ELR (cell line): Measurements from ENCODE around the gene POLR3C.

ENCODE experiments used
- DNase-seq: peaks from one replicate; pipeline ENCODE4 v3.0.0-alpha.2; 2015; ENCODE audit warnings: low read depth

POLR3C gene

GRCh38 chr1:145871994-145872924, 48.3 kb downstream of the POLR3C start:
- DNase-seq = peak; percentile 63

GRCh38 chr1:145874646-145875045, 50.6 kb downstream of the POLR3C start:
- DNase-seq = no peak

DNA sequence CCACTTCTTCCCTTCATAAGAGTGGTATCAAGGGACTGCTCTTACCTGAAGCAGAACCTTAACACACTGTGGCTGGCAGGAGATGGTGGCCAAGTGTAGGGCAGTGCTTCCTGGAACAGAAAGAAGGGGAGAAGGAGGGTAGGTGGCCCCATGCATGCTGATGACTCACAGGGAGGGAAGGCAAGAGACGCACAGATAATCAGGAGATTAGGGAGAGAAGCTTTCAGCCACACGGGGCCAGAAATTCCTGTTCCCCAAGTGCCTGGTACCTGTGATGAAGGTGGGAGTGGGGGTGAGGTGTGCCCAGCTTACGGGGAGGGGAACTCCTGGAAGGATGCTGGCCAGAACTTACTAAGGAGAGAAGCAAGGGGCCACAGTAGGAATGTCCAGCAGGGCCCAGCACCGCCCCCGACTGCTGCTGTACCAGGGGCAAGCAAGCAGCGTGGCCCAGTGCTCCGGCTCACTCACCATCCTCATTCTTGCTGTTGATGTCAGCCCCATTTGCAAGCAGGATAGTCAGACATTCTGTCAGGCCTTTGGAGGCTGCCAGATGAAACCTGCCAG, 54.0 kb downstream of the POLR3C start:
- peak; percentile 43 for DNase-seq

- peak; percentile 36 for DNase-seq
These were observed 54.7 kb downstream of the POLR3C start for GRCh38 chr1:145878724-145879123.

- no peak for DNase-seq
These were observed 55.8 kb downstream of the POLR3C start for GRCh38 chr1:145879775-145880174.

GRCh38 chr1:145884675-145885074, 60.7 kb downstream of the POLR3C start:
- DNase-seq = peak; percentile 48

DNA sequence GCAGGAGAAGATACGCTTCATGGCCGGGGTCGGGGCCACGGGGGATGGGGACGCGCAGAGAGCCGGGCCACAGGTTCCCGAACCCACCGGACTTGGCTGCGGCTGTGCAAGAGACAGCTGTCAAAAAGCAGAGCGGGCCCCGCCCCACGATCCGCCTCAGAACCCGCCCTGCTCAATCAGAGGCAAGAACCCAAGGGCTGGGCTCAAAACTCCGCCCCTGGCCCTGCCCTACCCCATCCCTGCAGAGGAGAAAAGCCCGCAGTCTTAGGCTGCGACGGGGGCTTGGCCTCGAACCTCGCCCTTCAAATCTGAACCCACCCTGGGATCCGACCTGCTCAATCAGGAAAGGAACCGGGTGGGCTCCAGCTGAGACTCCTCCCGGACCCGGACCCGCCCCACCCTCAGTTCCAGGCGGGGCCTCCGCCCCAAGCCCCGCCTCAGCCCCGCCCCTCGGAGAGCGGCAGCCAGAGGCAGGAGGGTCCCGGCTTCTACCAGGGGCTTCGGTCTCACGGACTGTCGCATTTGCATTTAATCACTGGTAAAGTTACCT, 61.8 kb downstream of the POLR3C start, which contains the start of gene ANKRD35:
ANKRD35 (minus strand) TSS at position 129 of the 550 bp plus-strand sequence; CDS start at position 21, 108 bp downstream.
- peak; percentile 82 for DNase-seq

- no peak for DNase-seq
These were observed 62.4 kb downstream of the POLR3C start for GRCh38 chr1:145886390-145886789.

DNA sequence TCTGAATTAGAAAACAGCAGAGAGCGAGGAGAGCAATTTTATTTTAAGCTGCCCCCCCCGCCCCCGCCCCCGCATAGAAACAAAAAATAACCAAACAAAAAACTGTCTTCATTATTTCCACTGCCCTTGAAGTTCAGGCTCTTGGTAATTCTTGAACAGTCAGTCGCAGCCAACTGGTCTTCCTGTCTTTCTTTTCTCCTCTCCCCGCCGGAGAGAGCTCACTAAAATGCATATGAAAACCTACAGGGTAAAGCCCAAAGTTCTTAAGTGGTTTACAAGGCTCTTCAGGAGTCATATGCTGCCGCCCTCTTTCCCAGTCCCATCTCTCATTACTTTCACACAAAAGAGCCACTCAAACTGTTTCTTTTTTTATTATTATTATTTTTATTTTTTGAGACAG, 62.8 kb downstream of the POLR3C start:
- DNase-seq = no peak

DNA sequence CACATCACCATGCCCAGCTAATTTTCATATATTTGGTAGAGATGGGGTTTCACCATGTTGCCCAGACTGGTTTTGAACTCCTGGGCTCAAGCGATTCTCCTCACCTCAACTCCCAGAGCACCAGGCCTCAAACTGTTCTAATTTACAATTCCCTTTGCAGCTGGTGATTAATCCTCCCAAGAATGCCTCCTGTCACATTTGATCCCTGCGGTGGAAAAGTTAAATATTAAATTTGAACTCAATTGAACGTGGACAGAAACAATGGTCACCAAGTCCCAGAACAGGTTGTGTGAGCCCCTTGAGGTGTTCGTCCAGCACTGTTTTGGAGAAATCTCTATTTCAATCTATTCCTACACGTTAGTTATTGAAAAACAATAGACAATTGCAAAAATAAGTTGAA, 63.6 kb downstream of the POLR3C start:
- no peak for DNase-seq

GRCh38 chr1:145889722-145890121, 65.7 kb downstream of the POLR3C start:
- no peak for DNase-seq

DNA sequence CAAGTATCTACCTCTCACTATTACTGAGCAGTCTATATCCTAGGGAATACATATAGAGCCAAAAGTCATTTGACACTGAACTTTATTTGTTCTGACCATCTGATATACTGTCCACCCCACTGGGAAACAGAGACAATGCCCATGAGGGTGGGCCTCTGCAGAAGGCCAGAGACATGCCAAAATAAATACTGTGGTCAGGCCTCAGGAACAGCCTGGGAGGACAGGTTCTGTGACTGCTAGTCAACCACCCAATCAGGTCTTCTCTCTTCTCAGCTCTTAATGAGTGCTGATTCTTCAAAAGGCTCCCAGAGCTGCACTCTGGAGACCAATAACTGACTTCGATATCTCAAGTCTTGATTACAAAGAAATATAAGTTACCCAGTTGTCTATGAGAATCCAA, 67.1 kb downstream of the POLR3C start:
- no peak for DNase-seq

DNA sequence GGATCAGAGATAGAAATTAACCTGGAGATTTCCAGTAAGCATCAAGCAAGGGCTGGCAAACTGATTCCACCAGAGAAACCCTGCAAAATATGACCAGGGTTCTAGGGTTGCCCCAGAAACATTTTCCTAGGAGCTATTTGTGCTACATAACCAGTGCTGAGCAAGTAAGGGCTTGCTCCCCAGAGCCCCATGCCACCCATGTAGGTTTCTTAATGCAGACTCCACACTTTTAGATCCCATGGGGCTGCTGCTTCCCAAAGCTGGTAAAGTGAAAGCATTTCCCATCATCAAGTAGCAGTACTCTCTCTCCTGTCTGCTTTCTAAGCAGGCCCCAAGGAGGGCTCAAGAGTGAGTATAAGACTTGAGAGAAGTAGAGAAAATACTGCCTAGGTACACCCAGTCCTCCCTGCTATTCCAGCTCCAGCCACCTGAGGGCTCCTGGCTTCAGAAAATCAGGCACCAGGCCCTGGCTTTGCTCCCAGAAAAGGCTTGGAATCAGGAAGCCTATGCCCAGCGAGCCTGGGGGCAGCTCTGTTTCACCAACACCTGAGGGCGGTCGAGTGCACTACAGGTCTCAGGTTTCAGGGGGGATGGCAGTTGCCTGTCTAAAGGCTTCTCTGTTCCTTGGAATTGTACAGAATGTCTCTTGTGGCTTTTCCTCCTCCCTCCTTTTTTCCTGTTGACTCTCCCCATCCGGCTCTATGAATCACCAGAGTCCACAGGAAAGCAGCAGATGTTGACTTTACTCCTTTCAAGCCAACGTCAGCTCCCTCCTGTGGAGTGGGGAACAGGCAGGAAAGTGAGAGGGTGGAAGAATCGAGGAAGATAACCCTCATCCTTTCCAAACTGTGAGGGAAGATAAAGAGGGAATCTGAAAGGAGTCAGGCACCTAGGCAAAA, 67.8 kb downstream of the POLR3C start:
- peak; percentile 100 for DNase-seq

DNA sequence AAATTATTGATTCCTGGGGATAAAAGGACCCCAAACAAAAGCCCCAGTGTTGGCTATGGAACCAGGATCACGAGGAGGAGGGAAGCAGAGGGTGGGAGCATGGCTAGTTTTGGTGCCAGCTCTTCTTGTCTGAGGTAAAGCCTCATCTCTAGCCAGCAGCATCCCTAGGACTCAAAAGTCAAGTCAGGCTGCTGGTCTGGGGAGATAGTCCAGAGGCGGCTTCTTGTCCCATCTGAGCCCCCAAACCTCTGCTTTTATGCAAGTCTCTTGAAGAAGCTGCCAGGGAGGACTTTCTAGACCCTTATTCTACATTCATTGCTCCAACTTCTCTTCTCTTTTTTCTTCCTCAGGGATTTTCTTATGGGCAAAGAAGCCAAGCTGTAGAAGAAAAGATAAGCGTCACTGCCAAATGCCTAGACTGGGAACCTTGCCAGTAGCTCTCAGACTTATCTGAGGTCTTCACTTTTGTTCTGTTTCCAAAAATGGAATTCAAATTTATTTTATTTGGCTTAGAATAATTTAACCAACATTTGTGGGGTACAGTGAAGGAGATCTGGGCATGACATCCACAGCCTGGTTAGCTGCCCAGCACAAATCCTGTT, 68.6 kb downstream of the POLR3C start:
- peak; percentile 40 for DNase-seq

DNA sequence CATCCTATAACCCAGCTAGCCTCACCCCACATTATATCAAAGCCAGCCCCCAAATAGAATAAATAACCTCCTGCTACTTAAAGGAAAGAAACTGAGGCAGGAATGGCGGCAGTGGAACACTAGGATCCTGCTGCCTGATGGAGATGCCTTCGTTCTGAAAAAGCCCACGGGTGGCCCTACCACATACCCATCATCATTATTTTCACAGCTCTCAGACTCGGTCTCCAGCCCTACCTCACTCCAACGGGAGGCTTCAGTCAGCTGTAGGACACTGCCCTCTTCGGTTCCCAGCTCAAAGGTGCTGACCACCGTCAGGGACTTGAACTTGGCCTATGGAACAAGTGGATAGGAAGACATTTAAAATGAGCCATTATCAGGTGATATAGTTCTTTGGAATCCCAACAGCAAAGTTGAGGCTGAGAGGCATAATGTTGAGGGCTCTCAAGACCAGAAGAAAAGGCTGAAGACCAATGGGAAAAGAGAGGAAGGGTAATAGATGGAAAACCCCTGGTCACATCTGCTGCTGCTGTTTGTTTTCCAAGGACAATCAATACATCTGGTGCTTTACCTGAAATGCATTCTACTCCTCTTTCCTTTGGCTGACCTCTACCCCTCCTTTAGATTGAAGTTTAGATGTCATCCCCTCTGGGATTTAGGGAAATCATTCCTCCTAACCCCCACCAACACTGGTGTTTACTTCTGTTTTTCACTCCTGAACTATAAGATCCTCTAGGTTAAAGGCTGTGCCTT, 69.5 kb downstream of the POLR3C start:
- no peak for DNase-seq
